HG03045 (cell line): Measurements from ENCODE around the gene PHKG2.
A peak's percentile ranks its signal among the peaks of the same experiment; 100 is the strongest.

ENCODE experiments used
- ATAC-seq: cut with Tn5 transposase; IDR thresholded peaks from one replicate; pipeline ENCODE4 v1.9.1; 2021; ENCODE audit warnings: mild to moderate bottlenecking, moderate library complexity; ENCODE audit not compliant: unreplicated experiment

The PHKG2 gene

DNA sequence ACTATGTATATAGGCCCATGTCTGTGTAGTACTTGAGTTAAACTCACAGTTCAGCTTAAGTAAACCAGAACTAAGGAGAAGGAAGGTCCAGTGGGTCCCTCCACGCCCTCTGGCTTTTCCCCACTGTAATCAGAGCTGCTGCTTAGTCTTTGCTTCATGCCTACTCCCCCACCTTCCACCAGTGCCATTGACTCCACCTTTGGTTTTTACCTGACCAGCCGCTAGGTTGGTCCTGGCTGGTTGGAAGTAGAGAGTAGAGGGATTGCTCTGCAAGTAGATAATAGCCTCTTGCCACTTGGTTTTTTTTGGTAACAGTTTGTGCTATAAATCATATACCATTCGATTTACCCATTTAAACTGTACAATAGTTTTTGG lies 22.8 kb upstream of the PHKG2 start:
- ATAC-seq: no peak

DNA sequence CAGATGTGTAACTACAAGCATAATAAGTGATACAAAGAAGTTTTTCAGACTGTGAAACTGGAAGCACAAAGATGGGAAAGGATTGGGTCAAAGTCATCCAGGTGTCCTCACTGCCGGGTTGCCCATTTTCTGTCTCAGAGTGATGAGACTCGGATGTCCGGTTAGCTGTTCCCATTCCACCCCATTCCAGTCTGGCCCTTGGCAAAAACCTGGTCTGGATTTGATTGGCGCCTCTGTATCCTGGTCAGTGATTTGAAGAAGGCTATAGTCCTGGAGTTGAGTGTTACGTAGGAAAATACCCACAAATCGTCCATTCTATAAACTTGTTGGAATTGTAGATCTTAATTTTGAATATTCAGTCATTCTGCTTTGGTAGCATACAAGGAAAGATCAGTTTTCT lies 19.9 kb upstream of the PHKG2 start:
- ATAC-seq: no peak

DNA sequence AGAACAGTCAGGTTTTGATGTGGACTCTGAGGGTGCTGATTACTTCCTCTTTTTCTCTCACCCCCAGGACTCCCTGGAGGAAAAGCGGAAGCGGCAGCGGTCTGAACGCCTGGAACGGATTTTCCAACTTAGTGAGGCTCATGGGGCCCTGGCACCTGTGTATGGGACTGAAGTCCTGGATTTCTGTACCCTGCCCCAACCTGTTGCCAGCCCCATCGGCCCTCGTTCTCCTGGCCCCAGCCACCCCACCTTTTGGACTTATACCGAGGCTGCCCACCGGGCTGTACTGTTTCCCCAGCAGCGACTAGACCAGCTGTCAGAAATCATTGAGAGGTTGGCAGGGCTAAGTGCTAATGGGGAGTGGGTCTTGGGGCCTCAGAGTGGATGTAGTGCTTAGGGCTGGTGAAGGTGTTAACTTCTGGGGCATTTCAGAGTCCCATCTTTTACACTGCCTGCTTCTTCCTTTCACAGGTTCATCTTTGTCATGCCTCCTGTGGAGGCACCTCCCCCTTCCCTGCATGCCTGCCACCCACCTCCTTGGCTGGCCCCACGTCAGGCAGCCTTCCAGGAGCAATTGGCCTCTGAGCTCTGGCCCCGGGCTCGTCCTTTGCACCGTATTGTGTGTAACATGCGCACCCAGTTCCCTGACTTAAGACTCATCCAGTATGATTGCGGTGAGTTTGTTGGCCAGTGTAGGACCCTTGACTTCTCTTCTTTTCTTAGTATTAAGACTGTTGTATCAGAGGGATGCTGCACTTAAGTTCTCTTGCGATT lies 19.1 kb upstream of the PHKG2 start:
- no peak for ATAC-seq

DNA sequence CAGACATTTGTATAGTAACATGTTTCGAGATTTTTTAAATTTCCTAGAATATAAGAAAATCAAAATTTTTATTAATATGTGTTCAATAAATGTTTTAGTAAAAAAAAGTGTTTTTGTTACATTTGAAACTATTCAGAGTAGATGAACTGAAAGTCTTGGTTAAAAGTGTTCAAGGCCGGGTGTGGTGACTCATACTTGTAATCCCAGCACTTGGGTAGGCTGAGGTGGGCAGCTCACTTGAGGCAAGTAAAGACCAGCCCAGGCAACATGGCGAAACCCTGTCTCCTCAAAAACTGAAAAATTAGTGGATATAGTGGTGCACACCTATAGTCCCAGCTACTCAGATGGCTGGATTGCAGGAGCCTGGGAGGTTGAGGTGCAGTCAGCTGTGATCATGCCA lies 16.8 kb upstream of the PHKG2 start:
- no peak for ATAC-seq

DNA sequence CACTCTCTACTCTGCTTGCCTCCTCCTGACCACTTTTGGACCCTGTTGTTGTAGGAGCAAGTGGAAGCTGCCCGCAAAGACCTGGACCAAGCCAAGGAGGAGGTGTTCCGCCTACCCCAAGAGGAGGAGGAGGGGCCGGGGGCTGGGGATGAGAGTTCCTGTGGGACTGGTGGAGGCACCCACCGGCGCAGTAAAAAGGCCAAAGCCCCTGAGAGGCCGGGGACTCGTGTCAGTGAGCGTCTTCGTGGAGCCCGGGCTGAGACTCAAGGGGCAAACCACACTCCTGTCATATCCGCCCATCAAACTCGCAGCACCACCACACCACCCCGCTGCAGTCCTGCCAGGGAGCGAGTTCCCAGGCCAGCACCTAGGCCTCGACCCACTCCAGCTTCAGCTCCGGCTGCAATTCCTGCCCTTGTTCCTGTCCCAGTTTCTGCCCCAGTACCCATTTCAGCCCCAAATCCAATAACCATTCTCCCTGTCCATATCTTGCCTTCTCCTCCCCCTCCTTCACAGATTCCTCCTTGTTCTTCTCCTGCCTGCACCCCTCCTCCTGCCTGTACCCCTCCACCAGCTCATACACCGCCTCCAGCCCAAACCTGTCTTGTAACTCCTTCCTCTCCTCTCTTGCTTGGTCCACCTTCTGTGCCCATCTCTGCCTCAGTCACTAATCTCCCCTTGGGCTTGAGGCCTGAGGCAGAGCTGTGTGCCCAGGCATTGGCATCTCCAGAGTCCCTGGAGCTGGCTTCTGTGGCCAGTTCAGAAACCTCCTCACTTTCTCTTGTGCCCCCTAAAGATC lies 11.0 kb upstream of the PHKG2 start:
- no peak for ATAC-seq

DNA sequence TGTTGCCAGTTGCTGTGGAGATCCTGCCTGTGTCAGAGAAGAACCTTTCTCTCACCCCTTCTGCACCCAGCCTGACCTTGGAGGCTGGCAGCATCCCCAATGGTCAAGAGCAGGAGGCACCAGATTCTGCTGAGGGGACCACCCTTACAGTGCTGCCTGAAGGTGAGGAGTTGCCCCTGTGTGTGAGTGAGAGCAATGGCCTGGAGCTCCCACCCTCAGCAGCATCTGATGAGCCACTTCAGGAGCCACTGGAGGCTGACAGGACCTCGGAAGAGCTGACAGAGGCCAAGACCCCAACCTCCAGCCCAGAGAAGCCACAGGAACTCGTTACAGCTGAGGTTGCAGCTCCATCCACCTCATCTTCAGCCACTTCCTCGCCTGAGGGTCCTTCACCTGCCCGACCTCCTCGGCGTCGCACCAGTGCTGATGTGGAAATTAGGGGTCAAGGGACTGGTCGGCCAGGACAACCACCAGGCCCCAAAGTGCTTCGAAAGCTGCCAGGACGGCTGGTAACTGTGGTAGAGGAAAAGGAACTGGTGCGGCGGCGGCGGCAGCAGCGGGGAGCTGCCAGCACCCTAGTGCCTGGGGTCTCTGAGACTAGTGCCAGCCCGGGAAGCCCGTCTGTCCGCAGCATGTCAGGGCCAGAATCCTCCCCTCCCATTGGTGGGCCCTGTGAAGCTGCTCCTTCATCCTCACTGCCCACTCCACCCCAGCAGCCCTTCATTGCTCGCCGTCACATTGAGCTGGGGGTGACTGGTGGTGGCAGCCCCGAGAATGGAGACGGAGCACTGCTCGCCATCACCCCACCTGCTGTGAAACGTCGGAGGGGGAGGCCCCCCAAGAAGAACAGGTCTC lies 10.2 kb upstream of the PHKG2 start:
- ATAC-seq: no peak

DNA sequence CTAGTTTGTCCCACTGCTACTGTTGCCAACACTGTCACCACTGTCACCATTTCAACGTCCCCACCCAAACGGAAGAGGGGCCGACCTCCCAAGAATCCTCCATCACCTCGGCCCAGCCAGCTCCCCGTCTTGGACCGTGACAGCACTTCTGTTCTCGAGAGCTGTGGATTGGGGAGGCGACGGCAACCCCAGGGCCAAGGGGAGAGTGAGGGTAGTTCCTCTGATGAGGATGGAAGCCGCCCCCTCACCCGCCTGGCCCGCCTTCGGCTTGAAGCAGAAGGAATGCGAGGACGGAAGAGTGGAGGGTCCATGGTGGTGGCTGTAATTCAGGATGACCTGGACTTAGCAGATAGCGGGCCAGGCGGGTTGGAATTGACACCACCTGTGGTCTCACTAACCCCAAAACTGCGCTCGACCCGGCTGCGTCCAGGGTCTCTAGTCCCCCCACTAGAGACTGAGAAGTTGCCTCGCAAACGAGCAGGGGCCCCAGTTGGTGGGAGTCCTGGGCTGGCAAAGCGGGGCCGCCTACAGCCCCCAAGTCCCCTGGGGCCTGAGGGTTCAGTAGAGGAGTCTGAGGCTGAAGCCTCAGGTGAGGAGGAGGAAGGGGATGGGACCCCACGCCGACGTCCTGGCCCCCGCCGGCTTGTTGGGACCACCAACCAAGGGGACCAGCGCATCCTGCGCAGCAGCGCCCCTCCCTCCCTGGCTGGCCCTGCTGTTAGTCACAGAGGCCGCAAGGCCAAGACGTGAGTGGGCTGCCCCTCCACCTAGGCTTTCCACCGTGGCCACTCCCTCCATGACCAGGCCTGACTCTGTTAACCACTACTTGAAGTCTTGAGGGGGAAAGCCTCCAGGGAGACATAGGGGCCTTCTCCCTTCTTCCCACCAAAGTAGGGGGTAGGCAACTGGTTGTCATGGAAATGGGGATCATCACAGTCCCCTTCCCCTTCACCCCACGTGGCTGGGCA lies 9.0 kb upstream of the PHKG2 start:
- no peak for ATAC-seq

DNA sequence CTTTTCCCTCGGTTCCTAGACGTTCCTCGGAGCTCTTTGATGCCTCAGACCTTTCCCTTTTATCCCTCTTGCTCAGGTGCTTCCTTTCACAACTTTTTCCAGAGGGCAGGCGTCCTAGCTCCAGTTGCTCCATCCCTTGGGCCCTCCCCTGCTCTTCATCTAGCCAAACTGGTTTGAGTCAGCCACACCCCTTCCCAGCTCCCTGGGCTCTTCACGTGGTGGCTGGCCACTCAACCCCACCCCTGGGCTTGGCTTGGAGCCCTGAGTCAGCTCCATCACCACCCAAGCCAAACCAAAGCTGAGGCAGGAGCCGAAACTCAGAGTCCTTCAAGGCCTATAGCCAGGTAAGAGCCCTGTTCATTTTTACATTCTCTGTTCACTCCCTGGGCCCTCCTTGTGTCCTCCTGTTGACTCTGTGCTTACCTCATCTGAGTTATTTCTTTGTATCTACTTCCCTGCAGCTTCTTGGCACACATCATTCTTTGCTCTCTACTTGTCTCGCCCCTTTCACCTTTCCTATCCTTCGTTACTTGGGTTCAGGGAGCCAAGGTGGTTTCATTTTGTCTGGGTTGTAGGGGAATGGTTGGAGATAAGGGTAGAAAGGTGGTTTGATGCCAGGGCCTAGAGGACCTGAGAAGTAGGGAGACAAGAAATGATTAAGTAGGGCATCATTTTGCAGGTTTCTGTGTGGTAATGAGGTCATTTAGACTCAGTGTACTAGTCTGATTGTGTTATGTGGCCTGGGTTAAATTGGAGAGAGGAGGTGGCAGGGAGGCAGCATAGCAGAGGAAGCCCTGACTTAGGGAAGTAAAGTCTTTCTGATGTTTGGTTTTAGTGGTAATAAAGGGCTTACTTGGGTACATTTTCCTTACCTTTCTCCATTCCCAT lies 7.6 kb upstream of the PHKG2 start:
- no peak for ATAC-seq

DNA sequence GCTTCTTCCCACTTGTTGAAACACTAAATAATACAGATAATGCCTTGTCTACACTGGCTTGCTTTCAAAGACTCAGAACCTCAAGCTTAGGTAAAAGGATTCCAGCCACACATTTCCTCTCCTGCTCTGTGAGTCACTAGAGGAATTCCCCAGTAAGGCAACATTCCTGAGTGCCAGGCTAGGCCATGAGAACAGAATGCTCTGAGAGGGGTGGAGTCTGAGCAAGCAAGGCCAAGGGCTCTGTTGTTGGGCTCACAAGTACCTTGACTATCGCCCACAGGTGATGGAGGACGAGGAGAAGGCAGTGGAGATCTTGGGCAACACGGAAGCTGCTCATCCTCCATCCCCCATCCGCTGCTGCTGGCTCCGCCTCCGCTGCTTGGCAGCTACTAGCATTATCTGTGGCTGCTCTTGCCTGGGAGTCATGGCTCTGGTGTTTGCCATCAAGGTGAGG lies 6.7 kb upstream of the PHKG2 start:
- no peak for ATAC-seq

DNA sequence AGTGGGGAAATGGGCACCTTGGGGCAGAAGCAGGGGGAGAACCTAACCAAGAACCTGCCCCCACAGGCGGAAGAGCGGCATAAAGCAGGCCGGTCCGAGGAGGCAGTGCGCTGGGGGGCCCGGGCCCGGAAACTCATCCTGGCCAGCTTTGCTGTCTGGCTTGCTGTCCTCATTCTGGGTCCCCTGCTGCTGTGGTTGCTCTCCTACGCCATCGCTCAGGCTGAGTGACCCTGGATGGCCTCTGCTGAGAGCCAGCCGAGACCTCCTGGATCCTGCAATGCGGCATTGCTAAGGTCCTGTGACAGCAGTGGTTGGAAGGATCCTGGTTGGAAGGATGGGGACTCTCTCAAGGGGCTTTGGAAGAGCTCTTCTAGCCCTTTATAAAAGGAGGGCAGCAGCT lies 4.5 kb upstream of the PHKG2 start:
- no peak for ATAC-seq

DNA sequence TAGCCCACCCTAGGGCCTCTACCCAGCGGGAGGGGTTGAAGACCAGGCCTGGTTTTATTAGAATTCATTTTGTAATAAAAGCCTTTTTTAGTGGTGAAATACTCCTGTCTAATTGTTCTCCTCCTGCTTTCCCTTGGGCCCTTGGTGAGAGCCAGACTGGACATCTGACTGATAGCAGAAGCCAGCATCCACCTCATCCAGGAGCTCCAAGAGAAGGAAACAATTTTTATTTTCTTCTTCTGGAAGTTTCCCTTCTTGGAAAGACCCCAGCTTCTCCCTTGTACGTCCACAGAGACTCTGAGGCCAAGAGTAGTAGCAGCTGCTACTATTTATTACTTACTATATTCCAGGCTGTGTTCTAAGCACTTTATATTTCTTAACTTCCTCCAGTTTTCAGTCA lies 4.0 kb upstream of the PHKG2 start:
- no peak for ATAC-seq

DNA sequence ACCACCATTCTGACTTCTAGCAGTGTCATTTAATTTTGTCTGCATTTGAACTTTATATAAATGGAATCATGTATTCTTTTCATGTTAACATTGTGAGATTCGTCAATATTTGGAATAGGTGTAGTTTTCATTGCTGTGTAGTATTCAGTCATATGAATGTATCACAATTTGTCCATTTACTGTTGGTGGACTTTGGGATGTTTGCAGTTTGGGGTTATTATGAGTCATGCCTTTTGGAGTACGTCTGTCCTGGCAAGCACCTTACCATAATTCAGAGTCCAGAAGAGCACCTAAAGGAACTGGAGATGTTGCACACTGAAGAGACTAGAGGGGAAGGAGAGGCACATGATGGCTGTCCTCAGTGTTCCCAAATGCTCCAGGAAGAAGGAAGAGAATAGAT lies 3.1 kb upstream of the PHKG2 start:
- ATAC-seq: no peak

DNA sequence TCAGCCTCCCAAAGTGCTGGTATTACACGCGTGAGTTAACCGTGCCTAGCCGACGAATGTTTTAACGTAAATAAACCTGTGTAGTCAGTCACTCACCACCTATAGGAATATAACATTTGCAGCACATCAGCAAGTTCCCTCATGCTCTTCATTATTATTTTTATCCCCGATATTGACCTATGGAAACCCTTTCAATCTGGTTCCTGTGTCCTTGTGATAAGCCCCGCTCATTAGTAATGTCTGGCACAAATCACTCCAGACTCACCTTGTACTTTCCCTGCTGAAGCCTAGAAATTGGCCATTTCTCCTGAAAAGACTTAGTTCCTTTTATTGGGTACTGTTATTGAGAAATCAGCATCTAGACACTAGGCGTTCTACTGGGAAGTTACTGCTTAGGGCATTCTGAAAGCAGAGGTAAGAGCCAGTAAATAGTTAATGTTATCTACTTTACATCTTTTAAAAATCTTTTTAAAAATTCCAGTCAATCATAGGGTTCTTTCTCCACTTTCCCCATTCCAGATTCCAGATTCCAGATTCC lies 1.5 kb upstream of the PHKG2 start:
- no peak for ATAC-seq

DNA sequence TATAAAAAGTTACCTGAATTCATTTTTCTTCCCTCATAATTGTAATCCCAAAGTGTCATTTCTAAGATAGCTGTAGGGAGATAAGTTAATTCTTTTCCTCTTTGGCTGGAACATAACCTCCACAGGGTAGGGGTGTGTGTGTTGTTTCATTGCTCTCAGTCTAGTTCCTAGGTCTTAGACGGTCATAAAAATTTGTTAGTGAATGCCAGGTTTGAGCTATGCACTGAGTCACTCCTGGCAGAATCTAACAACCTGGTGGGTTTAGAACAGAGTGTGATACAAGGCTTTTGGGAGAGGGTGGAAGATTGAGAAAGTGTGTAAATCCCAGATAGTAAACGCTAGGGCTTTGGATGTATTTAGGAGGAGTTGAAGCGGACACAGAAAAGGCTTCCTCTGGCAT lies 894 bp upstream of the PHKG2 start:
- ATAC-seq: no peak

DNA sequence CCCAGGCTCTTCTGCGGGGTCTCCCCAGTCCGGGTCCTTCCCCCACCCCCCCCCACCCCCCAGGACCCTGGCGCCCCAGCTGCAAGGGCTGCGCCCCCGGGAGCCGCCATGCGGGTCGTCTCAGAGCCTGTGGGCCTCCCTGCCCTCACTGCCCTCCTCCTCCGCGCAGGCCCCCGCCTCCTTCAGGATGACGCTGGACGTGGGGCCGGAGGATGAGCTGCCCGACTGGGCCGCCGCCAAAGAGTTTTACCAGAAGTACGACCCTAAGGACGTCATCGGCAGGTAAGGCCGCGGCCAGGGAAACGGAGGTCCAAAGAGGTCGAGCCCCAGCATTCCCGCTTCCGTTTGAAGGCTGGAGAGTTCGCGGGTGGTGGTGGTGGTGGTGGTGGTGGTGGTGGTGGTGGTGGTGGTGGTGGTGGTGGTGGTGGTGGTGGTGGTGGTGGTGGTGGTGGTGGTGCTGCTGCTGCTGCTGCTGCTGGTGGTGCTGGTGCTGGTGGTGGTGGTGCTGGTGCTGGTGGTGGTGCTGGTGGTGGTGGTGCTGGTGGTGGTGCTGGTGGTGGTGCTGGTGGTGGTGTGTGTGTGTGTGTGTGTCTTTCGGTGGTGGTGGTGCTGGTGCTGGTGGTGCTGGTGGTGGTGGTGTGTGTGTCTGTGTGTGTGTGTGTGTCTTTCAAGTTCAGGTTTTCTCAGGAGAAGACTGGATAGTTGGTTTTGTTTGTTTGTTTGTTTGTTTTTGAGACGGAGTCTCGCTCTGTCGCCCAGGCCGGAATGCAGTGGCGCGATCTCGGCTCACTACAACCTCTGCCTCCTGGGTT lies 615 bp downstream of the PHKG2 start:
- ATAC-seq: peak; percentile 20

DNA sequence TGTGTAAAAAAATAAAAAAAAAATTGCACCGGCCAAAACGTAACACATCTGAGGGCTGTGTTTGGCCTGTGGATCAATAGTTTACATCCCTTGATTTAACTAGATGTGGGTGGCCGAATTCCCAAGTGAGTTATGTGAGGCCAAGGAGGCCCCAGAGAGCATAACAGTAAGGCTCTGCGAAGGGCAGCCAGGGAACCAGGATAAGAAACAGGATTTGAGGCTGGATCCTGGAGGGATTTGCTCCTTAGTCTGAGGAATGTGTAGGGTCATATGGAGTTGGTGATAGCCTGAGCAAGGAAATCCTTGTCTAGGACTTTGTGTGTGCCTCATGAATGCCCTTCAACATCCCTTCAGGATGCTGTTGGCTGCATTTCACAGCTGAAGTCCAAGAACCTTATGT lies 2.0 kb downstream of the PHKG2 start:
- ATAC-seq: no peak

DNA sequence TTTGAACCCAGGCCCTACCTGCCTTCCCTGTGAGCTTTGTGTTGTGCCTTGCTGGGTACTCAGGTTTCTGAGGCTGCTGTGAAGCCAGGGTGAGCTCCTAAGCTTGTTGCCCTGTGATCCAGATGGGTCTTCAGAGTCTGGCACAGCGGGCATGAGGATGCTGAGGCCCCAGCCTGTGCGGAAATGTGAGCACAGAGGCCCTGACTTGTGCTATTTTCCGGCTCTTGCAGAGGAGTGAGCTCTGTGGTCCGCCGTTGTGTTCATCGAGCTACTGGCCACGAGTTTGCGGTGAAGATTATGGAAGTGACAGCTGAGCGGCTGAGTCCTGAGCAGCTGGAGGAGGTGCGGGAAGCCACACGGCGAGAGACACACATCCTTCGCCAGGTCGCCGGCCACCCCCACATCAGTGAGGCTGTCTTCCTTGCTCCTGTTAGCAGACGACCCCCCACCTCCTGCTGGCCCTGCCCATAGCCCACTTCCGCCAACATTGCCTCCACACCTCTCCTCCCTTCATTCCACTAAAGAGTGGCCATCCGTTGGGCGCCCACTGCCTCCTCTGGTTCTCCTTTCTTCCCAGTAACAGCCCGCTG lies 2.7 kb downstream of the PHKG2 start:
- ATAC-seq: no peak

DNA sequence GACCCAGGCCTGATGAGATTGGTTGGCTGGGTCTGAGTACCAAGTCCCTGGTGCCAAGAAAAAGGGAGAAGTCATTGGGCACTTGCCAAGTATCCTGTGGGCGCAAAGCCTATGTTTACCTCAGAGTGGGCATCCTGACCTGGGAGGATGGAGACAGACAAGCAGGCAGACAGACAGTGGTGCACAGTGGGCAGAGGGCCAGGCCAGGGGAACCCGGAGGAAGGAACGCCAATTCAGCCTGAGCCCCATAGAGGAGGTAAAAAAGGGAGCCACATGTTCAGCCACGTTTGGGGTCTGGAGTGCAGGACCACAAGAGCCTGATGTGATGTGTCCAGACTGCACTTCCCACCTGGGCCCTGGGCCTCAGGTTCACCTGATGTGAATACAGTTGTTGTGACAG lies 5.4 kb downstream of the PHKG2 start:
- no peak for ATAC-seq
